B cell (primary cell): Measurements from ENCODE around the gene TNRC6C. TPM values are rescaled to one million over a fixed set of nuclear protein-coding genes. Genes with fewer than 3 reads are reported as not detected.

ENCODE experiments used
- ATAC-seq: fragments of 200-7000 bp; cut with Tn5 transposase; one replicate; pipeline ENCODE4 v1.10.0; 2021; ENCODE audit warnings: low read depth, mild to moderate bottlenecking, moderate number of reproducible peaks, moderate library complexity
- CTCF ChIA-PET: fragments of 350-600 bp; sonication (Branson Sonifier 250); formaldehyde crosslinking; loops from one replicate; lab custom pipeline; 2021; ENCODE audit warnings: antibody characterized with exemption, inconsistent platforms; lab: Charles Lee
- POLR2A ChIA-PET: fragments of 350-600 bp; sonication (Branson Sonifier 250); formaldehyde crosslinking; loops from one replicate; lab custom pipeline; 2021; ENCODE audit warnings: antibody characterized with exemption; lab: Charles Lee
- DNase-seq: peaks from one replicate; pipeline ENCODE4 v3.0.0; 2013
- H2AFZ ChIP-seq: 2 replicates; pipeline ENCODE4 v1.6.1; 2012; ENCODE audit warnings: mild to moderate bottlenecking, low read depth, low read length; ENCODE audit not compliant: insufficient read depth, poor library complexity, severe bottlenecking
- H3K27ac ChIP-seq, 2 donors: 1 replicate in 1 of 2; 2 replicates in 1 of 2; pipeline ENCODE4 v1.5.1; 2012 to 2013; ENCODE audit warnings: low read length in 2 of 2, mild to moderate bottlenecking in 2 of 2, moderate library complexity in 1 of 2
- H3K27me3 ChIP-seq, 4 experiments: fragments of 200-600 bp in 1 of 4; sonication (generic) in 1 of 4; replicated peaks in 1 of 4; 1 replicate in 2 of 4; 2 replicates in 2 of 4; pipeline versions ENCODE4 v1.6.1 to v1.7.0; 2013 to 2016; ENCODE audit warnings: low read length in 3 of 4, mild to moderate bottlenecking in 2 of 4, mixed read lengths in 1 of 4, moderate library complexity in 1 of 4; ENCODE audit not compliant: insufficient read depth in 4 of 4, control insufficient read depth in 3 of 4; ENCODE audit errors: control extremely low read depth in 1 of 4
- H3K36me3 ChIP-seq, 2 experiments: replicated peaks in 1 of 2; 1 replicate in 1 of 2; 2 replicates in 1 of 2; pipeline versions ENCODE4 v1.6.1 to v1.7.1; 2013; ENCODE audit warnings: low read length in 1 of 2; ENCODE audit not compliant: insufficient read depth in 2 of 2, control insufficient read depth in 1 of 2; ENCODE audit errors: control extremely low read depth in 1 of 2, extremely low read depth in 1 of 2
- H3K4me1 ChIP-seq, 2 donors: fragments of 200-600 bp in 1 of 2; sonication (generic) in 1 of 2; 1 replicate in 1 of 2; 2 replicates in 1 of 2; pipeline versions ENCODE4 v1.5.1 to v1.6.1; 2013 to 2017; ENCODE audit warnings: low read length in 2 of 2; ENCODE audit not compliant: control insufficient read depth in 2 of 2, insufficient read depth in 2 of 2
- H3K4me2 ChIP-seq: replicated peaks from 2 replicates; pipeline ENCODE3; 2012; ENCODE audit warnings: mild to moderate bottlenecking, low read depth, low read length; ENCODE audit not compliant: poor library complexity, severe bottlenecking
- H3K4me3 ChIP-seq, 5 experiments: fragments of 200-600 bp in 1 of 5; sonication (generic) in 1 of 5; 1 replicate in 3 of 5; 2 replicates in 2 of 5; pipeline versions ENCODE4 v1.5.1 to v1.7.0; 2011 to 2016; ENCODE audit warnings: low read length in 4 of 5, mild to moderate bottlenecking in 4 of 5, low read depth in 2 of 5, control low read depth in 1 of 5, moderate library complexity in 1 of 5; ENCODE audit not compliant: insufficient read depth in 1 of 5; ENCODE audit errors: control extremely low read depth in 1 of 5, extremely low read depth in 1 of 5
- H3K79me2 ChIP-seq: fragments of 200-600 bp; sonication (generic); one replicate; pipeline ENCODE4 v1.6.0; 2016; ENCODE audit warnings: low read length; ENCODE audit not compliant: control insufficient read depth, insufficient read depth
- H3K9ac ChIP-seq: fragments of 200-600 bp; sonication (generic); 2 replicates; pipeline ENCODE4 v1.6.1; 2017; ENCODE audit warnings: mild to moderate bottlenecking, low read length, moderate library complexity
- H3K9me3 ChIP-seq, 3 donors: one replicate each; pipeline versions ENCODE4 v1.6.1 to v1.7.1; 2013; ENCODE audit warnings: low read length in 2 of 3; ENCODE audit not compliant: control insufficient read depth in 2 of 3, insufficient read depth in 1 of 3; ENCODE audit errors: control extremely low read depth in 1 of 3
- H4K20me1 ChIP-seq: 2 replicates; pipeline ENCODE4 v1.6.0; 2012; ENCODE audit warnings: mild to moderate bottlenecking, low read length; ENCODE audit not compliant: insufficient read depth, control insufficient read depth, poor library complexity, severe bottlenecking
- H3K27ac Mint-ChIP-seq: one replicate; pipeline ENCODE4 v1.8.0; 2021; ENCODE audit warnings: mixed read lengths
- H3K27me3 Mint-ChIP-seq: one replicate; pipeline ENCODE4 v1.8.0; 2021; ENCODE audit warnings: mixed read lengths
- H3K4me1 Mint-ChIP-seq: one replicate; pipeline ENCODE4 v1.8.0; 2021; ENCODE audit warnings: mixed read lengths
- H3K4me3 Mint-ChIP-seq: one replicate; pipeline ENCODE4 v1.8.0; 2021; ENCODE audit warnings: mixed read lengths
- H3K9me3 Mint-ChIP-seq: one replicate; pipeline ENCODE4 v1.8.0; 2022; ENCODE audit warnings: mixed read lengths; ENCODE audit not compliant: insufficient read depth
- CTCF ChIP-seq: fragments of 200-600 bp; IDR thresholded peaks from one replicate; pipeline ENCODE4 v1.8.0; 2022; ENCODE audit warnings: antibody characterized with exemption, mild to moderate bottlenecking
- EZH2 ChIP-seq: IDR thresholded peaks from 2 replicates; pipeline ENCODE4 v1.6.1; 2012; ENCODE audit warnings: borderline replicate concordance, low read depth, mild to moderate bottlenecking, moderate library complexity, low read length; ENCODE audit not compliant: insufficient read depth, poor library complexity, severe bottlenecking
- WGBS: methylation state at CpG from one replicate; pipeline ENCODE4 v1.1.5; 2013; ENCODE audit warnings: missing lambda C conversion rate; ENCODE audit not compliant: insufficient coverage; 5-methylcytosine and 5-hydroxymethylcytosine counted together
- intact Hi-C: fragments of 100-400 bp; cut with micrococcal nuclease; formaldehyde crosslinking; loops from one replicate; pipeline ENCODE4 v1.10.0; 2022
- polyA plus RNA-seq: library from polyadenylated mRNA; depleted of rRNA; stranded (reverse); fragments of >200 nt; gene quantifications from 2 replicates; pipeline ENCODE4 v1.2.3, GENCODE V29; 2012
- total RNA-seq, 2 donors: library from RNA; stranded (reverse); fragments of 120-200 nt in 1 of 2; gene quantifications; 1 replicate in 1 of 2; 2 replicates in 1 of 2; pipeline versions ENCODE4 v1.2.3 to v1.2.4, GENCODE V29; 2013 to 2022

TNRC6C gene
- total and polyA plus RNA-seq, 2 donors (not counting 1 experiment from before 2014, with no cell fraction given), result 3.9 to 63.8 TPM

GRCh38 chr17:77963441-77963840 lies 4.9 kb downstream of the TNRC6C start:
- WGBS, result no CpG with 5 or more reads among the region's 2 CpGs
- H3K9me3 ChIP-seq, result peaks cover 0 to 10% (median 6%) of the 10 kb centered on the region in 3 donors
- H3K4me2 ChIP-seq, result peak overlapping the region; percentile 8
- CTCF ChIA-PET, result interaction anchor here (1.0 to 1.8 kb wide), 2 partner anchors 49 to 56 kb away, joined by 3 to 7 read pairs; no protein-coding TSS in a partner anchor
- no peak for TF ChIP-seq CTCF
- no peak for TF ChIP-seq EZH2
- H2AFZ ChIP-seq, result no peak overlapping the region
- no peak overlapping the region for H3K27ac Mint-ChIP-seq
- H3K27ac ChIP-seq, result no peak overlapping the region
- no peak overlapping the region for H3K4me3 ChIP-seq
- DNase-seq (no peak), ATAC-seq (no peak)
- no peak overlapping the region for H3K4me3 Mint-ChIP-seq
- POLR2A ChIA-PET, result no interaction called here
- H3K27me3 ChIP-seq, result peaks cover 0 to 12% (median 5%) of the 10 kb centered on the region in 4 experiments
- intact Hi-C loops, result no loop called here
- peaks cover 10% of the 10 kb centered on the region for H3K27me3 Mint-ChIP-seq
- H3K4me1 ChIP-seq, result peaks cover 16 to 28% of the 10 kb centered on the region in 2 donors
- peaks cover 86% of the 10 kb centered on the region for H4K20me1 ChIP-seq
- peaks cover 92% of the 10 kb centered on the region for H3K79me2 ChIP-seq
- H3K9me3 Mint-ChIP-seq, result no peaks in the 10 kb centered on the region
- no peaks in the 10 kb centered on the region for H3K36me3 ChIP-seq
- H3K4me1 Mint-ChIP-seq, result peaks cover 56% of the 10 kb centered on the region
- H3K9ac ChIP-seq, result no peak overlapping the region

- CTCF ChIA-PET, result interaction anchor here (1.2 kb wide), 1 partner anchor 48 kb away, joined by 5 read pairs; no protein-coding TSS in a partner anchor
Observed at GRCh38 chr17:77965352-77965751, 6.8 kb downstream of the TNRC6C start.

More at GRCh38 chr17:77965352-77965751, 6.8 kb downstream of the TNRC6C start:
- intact Hi-C loops, result no loop called here
- H3K27me3 ChIP-seq, result peaks cover 0 to 4% (median 1%) of the 10 kb centered on the region in 4 experiments
- Mint-ChIP-seq H3K4me1 (peaks cover 52% of the 10 kb centered on the region), H3K4me3 (no peak overlapping the region), H3K27ac (no peak overlapping the region), H3K27me3 (peaks cover 5% of the 10 kb centered on the region), H3K9me3 (no peaks in the 10 kb centered on the region)
- no peak for ATAC-seq
- no peak for DNase-seq
- 83% methylated on average over 1 of the region's 3 CpGs for WGBS
- H3K79me2 ChIP-seq, result peaks cover 100% of the 10 kb centered on the region
- no peak overlapping the region for H3K4me3 ChIP-seq
- H3K36me3 ChIP-seq, result no peaks in the 10 kb centered on the region
- H4K20me1 ChIP-seq, result peaks cover 98% of the 10 kb centered on the region
- TF ChIP-seq CTCF (no peak), EZH2 (no peak)
- H3K27ac ChIP-seq, result no peak overlapping the region
- no peak overlapping the region for H3K9ac ChIP-seq
- POLR2A ChIA-PET, result interaction anchor here (0.6 kb wide), 1 partner anchor 121 kb away, joined by 6 read pairs; no protein-coding TSS in a partner anchor
- H3K4me2 ChIP-seq, result no peak overlapping the region
- no peaks in the 10 kb centered on the region for H3K9me3 ChIP-seq
- H3K4me1 ChIP-seq, result peaks cover 5 to 21% of the 10 kb centered on the region in 2 donors
- H2AFZ ChIP-seq, result no peak overlapping the region
